PC-3 (cell line): ENCODE results near the gene CEBPZOS. TPM values are rescaled to one million over a fixed set of nuclear protein-coding genes. Genes with fewer than 3 reads are reported as not detected.

Experiments
- ATAC-seq: fragments of 200-7000 bp; cut with Tn5 transposase; 2 replicates; pipeline ENCODE4 v1.9.1; 2020; ENCODE audit warnings: mild to moderate bottlenecking, moderate library complexity
- Bru-seq: library from RNA; stranded (reverse); fragments of 400-500 nt; gene quantifications from one replicate; lab custom pipeline; 2021; lab: Mats Ljungman, UMichigan
- BruChase-seq, 2 experiments: library from RNA; stranded (reverse); fragments of 400-500 nt; gene quantifications; one replicate each; lab custom pipeline; 2021; lab: Mats Ljungman, UMichigan
- BruUV-seq: library from RNA; stranded (reverse); fragments of 400-500 nt; replicated peaks from 2 replicates; lab custom pipeline; 2021; lab: Mats Ljungman, UMichigan
- CTCF ChIA-PET: fragments of 300-600 bp; sonication (Branson Sonifier 250); formaldehyde crosslinking; loops from one replicate; lab custom pipeline; 2022; ENCODE audit warnings: antibody characterized with exemption; lab: Charles Lee
- POLR2A ChIA-PET: fragments of 300-600 bp; sonication (Branson Sonifier 250); formaldehyde crosslinking; loops from one replicate; lab custom pipeline; 2022; ENCODE audit warnings: antibody characterized with exemption; ENCODE audit not compliant: unreplicated experiment; lab: Charles Lee
- DNase-seq: peaks from one replicate; pipeline ENCODE4 v3.0.0-alpha.2; 2015
- H2AFZ ChIP-seq: fragments of 300-600 bp; sonication (generic); 2 replicates; pipeline ENCODE4 v1.6.0; 2016; ENCODE audit warnings: antibody characterized with exemption, low read length
- H3F3A ChIP-seq: fragments of 300-600 bp; sonication (generic); one replicate; pipeline ENCODE4 v1.6.0; 2017; ENCODE audit warnings: antibody characterized with exemption, low read length, control low read depth, mild to moderate bottlenecking; ENCODE audit not compliant: unreplicated experiment
- H3K27ac ChIP-seq: fragments of 300-600 bp; sonication (generic); 2 replicates; pipeline ENCODE4 v1.5.1; 2016; ENCODE audit warnings: mild to moderate bottlenecking, low read length
- H3K27me3 ChIP-seq: fragments of 300-600 bp; sonication (generic); 2 replicates; pipeline ENCODE4 v1.6.1; 2016; ENCODE audit warnings: low read length, mixed read lengths
- H3K36me3 ChIP-seq: fragments of 300-600 bp; sonication (generic); 2 replicates; pipeline ENCODE4 v1.6.1; 2016; ENCODE audit warnings: low read depth, mixed run types, low read length, mixed read lengths
- H3K4me1 ChIP-seq: fragments of 300-600 bp; sonication (generic); 2 replicates; pipeline ENCODE4 v1.5.1; 2016; ENCODE audit warnings: low read length; ENCODE audit not compliant: insufficient read depth
- H3K4me2 ChIP-seq: fragments of 300-600 bp; sonication (generic); 2 replicates; pipeline ENCODE4 v1.6.0; 2016; ENCODE audit warnings: low read length
- H3K4me3 ChIP-seq: fragments of 300-600 bp; sonication (generic); 2 replicates; pipeline ENCODE4 v1.5.1; 2016; ENCODE audit warnings: mild to moderate bottlenecking, low read length, mixed read lengths
- H3K79me2 ChIP-seq: fragments of 300-600 bp; sonication (generic); 2 replicates; pipeline ENCODE4 v1.6.1; 2017; ENCODE audit warnings: low read length, mixed read lengths
- H3K9ac ChIP-seq: fragments of 300-600 bp; sonication (generic); 2 replicates; pipeline ENCODE4 v1.6.0; 2016; ENCODE audit warnings: mild to moderate bottlenecking, low read length
- H3K9me2 ChIP-seq: fragments of 300-600 bp; sonication (generic); replicated peaks from 2 replicates; pipeline ENCODE4 v1.6.1; 2016; ENCODE audit warnings: mixed run types, low read length, mixed read lengths
- H3K9me3 ChIP-seq: fragments of 300-600 bp; sonication (generic); 2 replicates; pipeline ENCODE4 v1.6.1; 2016; ENCODE audit warnings: low read length, mixed read lengths
- H4K20me1 ChIP-seq: fragments of 300-600 bp; sonication (generic); 2 replicates; pipeline ENCODE4 v1.6.1; 2016; ENCODE audit warnings: low read length, mixed read lengths
- EZH2 ChIP-seq: fragments of 300-600 bp; sonication (generic); IDR thresholded peaks from one replicate; pipeline ENCODE4 v1.6.1; 2017; ENCODE audit warnings: antibody characterized with exemption, mild to moderate bottlenecking, low read length; ENCODE audit not compliant: unreplicated experiment
- EZH2phosphoT487 ChIP-seq: fragments of 300-600 bp; sonication (generic); IDR thresholded peaks from 2 replicates; pipeline ENCODE4 v1.6.1; 2018; ENCODE audit warnings: mild to moderate bottlenecking, antibody characterized with exemption, low read length, borderline replicate concordance
- intact Hi-C: fragments of 100-400 bp; cut with micrococcal nuclease; formaldehyde crosslinking; loops from 2 replicates; pipeline ENCODE4 v1.9.0; 2023
- long read RNA-seq: library from polyadenylated mRNA; unstranded; transcript quantifications from one replicate; pipeline ENCODE4 v2.0.0, GENCODE V29; 2021; ENCODE audit not compliant: unreplicated experiment
- total RNA-seq: library from RNA; depleted of rRNA; stranded (reverse); fragments of >200 nt; gene quantifications from 2 replicates; pipeline ENCODE4 v1.2.3, GENCODE V29; 2014; rRNA removed
- TF ChIP-seq, protein P1 (sequence below): fragments of 300-600 bp; sonication (generic); conservative IDR thresholded peaks from 2 replicates; pipeline ENCODE4 v1.5.1; 2017; ENCODE audit warnings: antibody characterized with exemption, low read depth, mild to moderate bottlenecking, low read length

CEBPZOS gene
- total RNA-seq, result 30.8 and 43.8 TPM in 2 replicates
- percentile 82 among the genes with signal in this experiment for Bru-seq, nascent RNA
- BruChase-seq, experiment 1, labeled RNA remaining after a 6-hour chase, result percentile 91 among the genes with signal in this experiment
- BruChase-seq, experiment 2, labeled RNA remaining after a 2-hour chase, result percentile 87 among the genes with signal in this experiment
- long read RNA-seq, transcript CEBPZOS-204 (5 exons, 3,158 nt), result major isoform, 19 of 58 reads
- long read RNA-seq, partial matches to known transcripts, result 3 of 58 reads
- long read RNA-seq, other reads (novel, unspliced or antisense), result 33 of 58 reads

DNA sequence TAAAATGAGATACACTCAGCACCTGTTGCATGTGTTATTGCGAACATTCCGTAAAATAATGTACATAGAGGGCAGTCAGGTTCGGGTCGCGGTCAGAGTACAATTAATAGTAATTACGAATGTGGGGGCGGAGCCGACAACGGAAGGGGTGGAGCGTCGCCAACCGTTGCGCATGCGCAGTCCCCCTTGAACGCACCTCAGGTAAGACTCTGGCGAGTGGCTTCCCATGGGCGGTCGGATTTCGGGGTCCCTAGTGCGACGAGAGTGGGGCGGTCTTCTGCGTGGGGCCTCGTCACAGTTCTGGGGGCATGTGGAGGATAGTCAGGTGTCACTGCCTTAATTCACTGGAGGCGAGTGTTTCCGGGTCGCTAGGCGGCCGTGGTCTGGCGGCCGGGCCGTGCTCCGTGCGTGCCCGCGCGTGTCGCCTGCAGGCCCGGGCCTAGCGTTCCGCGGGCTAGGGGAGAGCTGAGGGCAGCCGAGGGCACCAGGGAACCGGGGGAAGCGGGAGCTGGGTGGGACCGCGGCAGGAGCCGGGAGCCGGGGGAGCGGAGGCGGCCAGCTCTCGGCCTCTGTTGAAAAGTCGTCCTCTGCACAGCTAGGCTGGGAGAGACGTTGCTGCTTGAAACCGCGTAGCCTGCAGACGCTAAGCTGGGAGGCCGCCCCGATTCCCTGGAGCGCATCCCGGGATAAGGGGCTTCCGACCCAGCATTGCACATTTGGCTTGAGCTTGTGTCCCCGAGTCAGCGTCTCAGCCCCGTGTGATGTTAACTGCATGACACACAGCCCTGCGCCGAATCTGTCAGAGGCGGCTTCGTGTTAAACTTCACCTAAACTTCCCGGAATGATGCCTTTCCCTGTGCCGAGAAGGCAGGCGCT is at the start of gene CEBPZOS:
TSS of gene CEBPZOS (plus strand) at position 177 of the 876 bp plus-strand sequence. CDS start 3,209 bp downstream, outside the sequence.
- CTCF ChIA-PET, result no interaction called here
- BruUV-seq, result no TSS peak
- Histone ChIP-seq H2AFZ (peak within 1 kb of the TSS; percentile 96), H3K9ac (peak within 1 kb of the TSS; percentile 90), H3F3A (no peaks in the 10 kb centered on the region), H3K36me3 (peaks cover 19% of the 10 kb centered on the region), H4K20me1 (no peaks in the 10 kb centered on the region), H3K4me3 (peak within 1 kb of the TSS; percentile 93), H3K9me2 (no peaks in the 10 kb centered on the region), H3K4me2 (peak within 1 kb of the TSS; percentile 91), H3K4me1 (peaks cover 19% of the 10 kb centered on the region), H3K27me3 (no peaks in the 10 kb centered on the region), H3K79me2 (peaks cover 44% of the 10 kb centered on the region), H3K27ac (peak within 1 kb of the TSS; percentile 46), H3K9me3 (no peaks in the 10 kb centered on the region)
- DNase-seq (peak; percentile 84), ATAC-seq (peak; percentile 84)
- intact Hi-C loops, result no loop called here
- POLR2A ChIA-PET, result interaction anchor here (0.6 kb wide), 1 partner anchor 38 kb away, joined by 6 read pairs; no protein-coding TSS in a partner anchor
- TF ChIP-seq EZH2, result no peak
- TF ChIP-seq, protein P1, sequence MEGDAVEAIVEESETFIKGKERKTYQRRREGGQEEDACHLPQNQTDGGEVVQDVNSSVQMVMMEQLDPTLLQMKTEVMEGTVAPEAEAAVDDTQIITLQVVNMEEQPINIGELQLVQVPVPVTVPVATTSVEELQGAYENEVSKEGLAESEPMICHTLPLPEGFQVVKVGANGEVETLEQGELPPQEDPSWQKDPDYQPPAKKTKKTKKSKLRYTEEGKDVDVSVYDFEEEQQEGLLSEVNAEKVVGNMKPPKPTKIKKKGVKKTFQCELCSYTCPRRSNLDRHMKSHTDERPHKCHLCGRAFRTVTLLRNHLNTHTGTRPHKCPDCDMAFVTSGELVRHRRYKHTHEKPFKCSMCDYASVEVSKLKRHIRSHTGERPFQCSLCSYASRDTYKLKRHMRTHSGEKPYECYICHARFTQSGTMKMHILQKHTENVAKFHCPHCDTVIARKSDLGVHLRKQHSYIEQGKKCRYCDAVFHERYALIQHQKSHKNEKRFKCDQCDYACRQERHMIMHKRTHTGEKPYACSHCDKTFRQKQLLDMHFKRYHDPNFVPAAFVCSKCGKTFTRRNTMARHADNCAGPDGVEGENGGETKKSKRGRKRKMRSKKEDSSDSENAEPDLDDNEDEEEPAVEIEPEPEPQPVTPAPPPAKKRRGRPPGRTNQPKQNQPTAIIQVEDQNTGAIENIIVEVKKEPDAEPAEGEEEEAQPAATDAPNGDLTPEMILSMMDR, result no peak
- TF ChIP-seq EZH2phosphoT487, result no peak

GRCh38 chr2:37148325-37148724 is 48.0 kb upstream of the CEBPZOS start:
- TF ChIP-seq EZH2 (no peak), EZH2phosphoT487 (no peak)
- TF ChIP-seq, protein P1, result no peak
- Histone ChIP-seq H3K4me2 (no peak overlapping the region), H4K20me1 (0 out of 2 replicates have a peak, but pooled peaks cover 7% of the 10 kb centered on the region), H3K4me1 (peaks cover 22% of the 10 kb centered on the region; the same call in 1 of the 2 replicates), H3F3A (no peaks in the 10 kb centered on the region), H3K79me2 (peaks cover 48% of the 10 kb centered on the region), H3K27me3 (no peaks in the 10 kb centered on the region), H3K4me3 (no peak overlapping the region), H3K9me3 (no peaks in the 10 kb centered on the region), H3K27ac (no peak overlapping the region), H3K36me3 (peaks cover 28% of the 10 kb centered on the region), H3K9me2 (no peaks in the 10 kb centered on the region), H3K9ac (no peak overlapping the region), H2AFZ (no peak overlapping the region)
- no TSS peak for BruUV-seq
- ChIA-PET POLR2A (no interaction called here), CTCF (no interaction called here)
- DNase-seq (peak; percentile 49), ATAC-seq (no peak)
- intact Hi-C loops, result no loop called here
